Breast epithelium (tissue), 4 donors: Measurements from ENCODE around the gene LIMS1. TPM values are rescaled to one million over a fixed set of nuclear protein-coding genes. Genes with fewer than 3 reads are reported as not detected.

Source experiments
- DNase-seq, 2 donors: peaks; one replicate each; pipeline ENCODE4 v3.0.0-alpha.2; 2019; ENCODE audit warnings: low spot score in 2 of 2
- H3K27ac ChIP-seq, 2 donors: fragments of 200-600 bp; sonication (generic) in 1 of 2; one replicate each; pipeline ENCODE4 v1.5.1; 2016 to 2019; ENCODE audit warnings: mild to moderate bottlenecking in 1 of 2
- H3K27me3 ChIP-seq, 2 donors: fragments of 200-600 bp; sonication (generic) in 1 of 2; one replicate each; pipeline versions ENCODE4 v1.5.1 to v1.6.0; 2017 to 2019; ENCODE audit warnings: control low read depth in 1 of 2, mild to moderate bottlenecking in 1 of 2
- H3K36me3 ChIP-seq: fragments of 200-600 bp; one replicate; pipeline ENCODE4 v1.5.1; 2019
- H3K4me1 ChIP-seq, 2 donors: fragments of 200-600 bp; sonication (generic); one replicate each; pipeline ENCODE4 v1.5.1; 2016 to 2019; ENCODE audit warnings: control low read depth in 1 of 2
- H3K4me3 ChIP-seq, 3 donors: fragments of 200-600 bp; sonication (generic); 1 replicate in 2 of 3; 2 replicates in 1 of 3; pipeline ENCODE4 v1.5.1; 2016 to 2019; ENCODE audit warnings: mild to moderate bottlenecking in 3 of 3, moderate library complexity in 2 of 3
- H3K9me3 ChIP-seq, 2 donors: fragments of 200-600 bp; sonication (generic) in 1 of 2; one replicate each; pipeline ENCODE4 v1.5.1; 2016 to 2019; ENCODE audit warnings: control low read depth in 1 of 2
- CTCF ChIP-seq, 3 donors: fragments of 450-650 bp; IDR thresholded peaks; one replicate each; pipeline ENCODE4 v1.5.1; 2016 to 2017; ENCODE audit warnings: antibody characterized with exemption in 3 of 3, mild to moderate bottlenecking in 3 of 3, moderate library complexity in 3 of 3
- POLR2A ChIP-seq: fragments of 450-650 bp; IDR thresholded peaks from one replicate; pipeline ENCODE4 v1.6.1; 2016; ENCODE audit warnings: antibody characterized with exemption, mild to moderate bottlenecking, moderate library complexity
- POLR2AphosphoS5 ChIP-seq, 3 donors: sonication (generic); formaldehyde crosslinking; IDR thresholded peaks; one replicate each; pipeline ENCODE4 v1.6.1; 2017; ENCODE audit warnings: antibody characterized with exemption in 3 of 3
- intact Hi-C: fragments of 100-400 bp; cut with DNase I; formaldehyde crosslinking; loops from one replicate; pipeline ENCODE4 v1.15.1; 2023; ENCODE audit warnings: low total_unique reads
- total RNA-seq, 3 donors: library from RNA; depleted of rRNA; stranded (reverse); fragments of >200 nt; gene quantifications; one replicate each; pipeline ENCODE4 v1.1.0, GENCODE V29; 2016

The LIMS1 gene
- total RNA-seq, 3 donors from 2014 or later = 66.5 to 123 (median 93.1) TPM

- H3K27ac ChIP-seq = no peak overlapping the region
Measured at GRCh38 chr2:108574332-108574731, 40.1 kb downstream of the LIMS1 start.

GRCh38 chr2:108575132-108575966 lies 41.1 kb downstream of the LIMS1 start:
- H3K27ac ChIP-seq = no peak overlapping the region

More at GRCh38 chr2:108574332-108574731, 40.1 kb downstream of the LIMS1 start:
- Histone ChIP-seq H3K27me3 (no peaks in the 10 kb centered on the region), H3K9me3 (no peaks in the 10 kb centered on the region), H3K4me1 (no peaks in the 10 kb centered on the region), H3K4me3 (no peak overlapping the region), H3K36me3 (no peaks in the 10 kb centered on the region)
- TF ChIP-seq CTCF (IDR thresholded peaks at IDR 0.05) (no peak), POLR2A (no peak), POLR2AphosphoS5 (IDR thresholded peaks at IDR 0.05) (no peak)
- intact Hi-C loops = no loop called here
- DNase-seq = no peak

GRCh38 chr2:108577099-108577498 lies 42.8 kb downstream of the LIMS1 start:
- intact Hi-C loops = no loop called here

More at GRCh38 chr2:108575132-108575966, 41.1 kb downstream of the LIMS1 start:
- intact Hi-C loops = no loop called here
- Histone ChIP-seq H3K27me3 (no peaks in the 10 kb centered on the region), H3K9me3 (no peaks in the 10 kb centered on the region), H3K4me1 (no peaks in the 10 kb centered on the region), H3K4me3 (no peak overlapping the region), H3K36me3 (no peaks in the 10 kb centered on the region)
- DNase-seq = no peak
- TF ChIP-seq POLR2A (no peak), POLR2AphosphoS5 (IDR thresholded peaks at IDR 0.05) (no peak), CTCF (IDR thresholded peaks at IDR 0.05) (no peak)

GRCh38 chr2:108579623-108580022 lies 45.4 kb downstream of the LIMS1 start:
- H3K27me3 ChIP-seq = no peaks in the 10 kb centered on the region
- no peak for DNase-seq
- no peaks in the 10 kb centered on the region for H3K36me3 ChIP-seq
- H3K9me3 ChIP-seq = no peaks in the 10 kb centered on the region
- no peak for TF ChIP-seq POLR2A
- TF ChIP-seq CTCF (IDR thresholded peaks at IDR 0.05) = no peak
- TF ChIP-seq POLR2AphosphoS5 (IDR thresholded peaks at IDR 0.05) = no peak
- intact Hi-C loops = no loop called here
- no peak overlapping the region for H3K4me3 ChIP-seq
- no peaks in the 10 kb centered on the region for H3K4me1 ChIP-seq
- H3K27ac ChIP-seq = no peak overlapping the region

More at GRCh38 chr2:108577099-108577498, 42.8 kb downstream of the LIMS1 start:
- H3K4me1 ChIP-seq = no peaks in the 10 kb centered on the region
- DNase-seq = no peak
- TF ChIP-seq POLR2A = no peak
- TF ChIP-seq POLR2AphosphoS5 (IDR thresholded peaks at IDR 0.05) = no peak
- no peak for TF ChIP-seq CTCF (IDR thresholded peaks at IDR 0.05)
- H3K27ac ChIP-seq = no peak overlapping the region
- no peaks in the 10 kb centered on the region for H3K9me3 ChIP-seq
- no peaks in the 10 kb centered on the region for H3K27me3 ChIP-seq
- no peaks in the 10 kb centered on the region for H3K36me3 ChIP-seq
- no peak overlapping the region for H3K4me3 ChIP-seq

GRCh38 chr2:108580050-108580449 lies 45.8 kb downstream of the LIMS1 start:
- Histone ChIP-seq H3K27ac (no peak overlapping the region), H3K36me3 (no peaks in the 10 kb centered on the region), H3K9me3 (no peaks in the 10 kb centered on the region), H3K4me1 (no peaks in the 10 kb centered on the region), H3K4me3 (no peak overlapping the region), H3K27me3 (no peaks in the 10 kb centered on the region)
- intact Hi-C loops = no loop called here
- no peak for TF ChIP-seq POLR2AphosphoS5 (IDR thresholded peaks at IDR 0.05)
- TF ChIP-seq POLR2A = no peak
- TF ChIP-seq CTCF (IDR thresholded peaks at IDR 0.05) = no peak
- DNase-seq = no peak
